Left lobe of liver (tissue), 2 donors: ENCODE data around the gene CCDC34. TPM values are rescaled to one million over a fixed set of nuclear protein-coding genes. Genes with fewer than 3 reads are reported as not detected.
"Not testable (repeated sequence)": the region's sequence is repeated elsewhere in the genome, so short reads cannot be mapped to it uniquely, and the experiment has no call there.

Experiments used
- ATAC-seq: fragments of 200-7000 bp; cut with Tn5 transposase; one replicate; pipeline ENCODE4 v1.9.1; 2020; ENCODE audit warnings: mild to moderate bottlenecking, moderate library complexity
- DNase-seq: peaks from one replicate; pipeline ENCODE4 v3.0.0-alpha.2; 2020; ENCODE audit warnings: low spot score
- total RNA-seq: library from RNA; stranded (reverse); gene quantifications from one replicate; pipeline ENCODE4 v1.2.1, GENCODE V29; 2021
- donor health status: DM: no; HTN: no; CAD: no; lungs with moderate emphysema.
- donor health status: DM: no; HTN: yes; CAD: no.

Gene CCDC34
- total RNA-seq, 1 donor from 2014 or later: 2.0 TPM

- ATAC-seq (no peak), DNase-seq (no peak)
Measured at GRCh38 chr11:27329867-27330632, 33.0 kb downstream of the CCDC34 start.

DNA sequence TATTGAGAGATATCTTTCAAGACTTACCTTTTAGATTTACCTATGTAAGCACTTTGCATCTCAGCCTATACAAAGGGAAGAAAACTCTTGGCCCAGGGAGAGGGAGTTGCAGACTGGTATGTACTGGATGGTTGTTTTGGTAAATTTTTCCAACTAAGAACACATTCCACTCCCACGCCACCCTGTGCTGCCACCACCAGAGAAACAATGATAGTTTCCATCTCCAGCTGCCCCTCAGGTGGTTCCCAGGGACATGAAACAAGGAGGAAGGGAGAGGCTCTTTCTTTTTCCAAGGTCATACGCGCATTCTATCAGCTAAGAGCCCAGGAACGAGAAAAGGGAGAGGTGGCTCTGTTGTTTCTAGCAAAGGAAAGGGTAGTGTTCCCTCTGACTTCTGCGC lies 34.4 kb downstream of the CCDC34 start:
- ATAC-seq (no peak), DNase-seq (no peak)

- not testable (repeated sequence) for ATAC-seq, DNase-seq
Measured at GRCh38 chr11:27327064-27327463, 36.0 kb downstream of the CCDC34 start.

DNA sequence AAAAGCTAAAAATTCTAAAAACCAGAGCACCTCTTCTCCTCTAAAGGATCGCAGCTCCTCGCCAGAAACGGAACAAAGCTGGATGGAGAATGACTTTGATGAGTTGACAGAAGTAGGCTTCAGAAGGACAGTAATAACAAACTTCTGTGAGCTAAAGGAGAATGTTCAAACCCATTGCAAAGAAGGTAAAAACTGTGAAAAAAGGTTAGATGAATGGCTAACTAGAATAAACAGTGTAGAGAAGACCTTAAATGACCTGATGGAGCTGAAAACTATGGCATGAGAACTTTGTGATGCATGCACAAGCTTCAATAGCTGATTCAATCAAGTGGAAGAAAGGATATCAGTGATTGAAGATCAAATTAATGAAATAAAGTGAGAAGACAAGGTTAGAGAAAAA lies 40.8 kb downstream of the CCDC34 start:
- ATAC-seq, DNase-seq: not testable (repeated sequence)

GRCh38 chr11:27321340-27321739 lies 41.7 kb downstream of the CCDC34 start:
- ATAC-seq, DNase-seq: not testable (repeated sequence)

GRCh38 chr11:27319072-27319471 lies 43.9 kb downstream of the CCDC34 start:
- no peak for ATAC-seq

GRCh38 chr11:27317751-27318150 lies 45.3 kb downstream of the CCDC34 start:
- ATAC-seq (no peak), DNase-seq (no peak)

More at GRCh38 chr11:27319072-27319471, 43.9 kb downstream of the CCDC34 start:
- DNase-seq: no peak

- ATAC-seq (no peak), DNase-seq (no peak)
Measured at GRCh38 chr11:27315836-27316235, 47.2 kb downstream of the CCDC34 start.

GRCh38 chr11:27313157-27313821 lies 49.7 kb downstream of the CCDC34 start:
- DNase-seq: no peak
- no peak for ATAC-seq

- ATAC-seq: peak; percentile 92
Measured at GRCh38 chr11:27312110-27312509, 50.9 kb downstream of the CCDC34 start.

DNA sequence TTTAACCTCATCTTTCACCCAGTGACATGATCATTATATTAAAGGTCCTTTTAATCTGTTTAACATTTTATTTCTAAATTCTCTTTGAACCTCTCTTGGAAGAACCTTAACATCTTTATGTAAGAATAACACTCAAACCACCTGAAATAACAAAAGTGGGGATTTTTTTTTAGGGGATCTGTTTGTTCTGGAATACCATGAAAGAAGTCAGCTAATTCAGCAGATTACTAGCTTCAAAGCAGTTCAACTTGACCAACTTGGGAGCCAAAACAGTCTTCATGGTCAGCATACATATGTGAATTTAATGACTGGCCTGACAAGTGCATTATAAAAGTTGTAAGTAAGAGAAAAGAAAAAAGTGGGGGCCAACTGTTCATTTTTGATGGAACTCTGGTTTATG lies 52.3 kb downstream of the CCDC34 start:
- ATAC-seq (no peak), DNase-seq (no peak)

More at GRCh38 chr11:27312110-27312509, 50.9 kb downstream of the CCDC34 start:
- no peak for DNase-seq

DNA sequence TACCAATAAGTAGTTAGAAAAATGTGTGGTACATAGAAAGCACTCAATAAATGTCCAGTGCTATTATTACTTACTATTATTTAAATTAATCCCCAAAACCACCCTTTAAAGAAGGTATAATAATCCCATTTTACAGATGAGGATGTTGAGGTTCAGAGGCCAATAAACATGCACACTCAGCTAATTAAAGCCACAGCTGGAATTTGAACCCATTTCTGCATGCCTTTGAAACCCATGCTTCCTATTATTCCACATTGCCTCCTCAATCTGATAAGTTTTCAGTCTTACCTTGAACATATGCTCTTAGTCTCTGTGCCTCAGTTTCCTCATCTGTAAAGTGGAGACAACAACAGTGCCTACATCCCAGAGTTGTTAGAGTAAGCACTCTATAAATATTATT lies 52.8 kb downstream of the CCDC34 start:
- ATAC-seq: no peak
- no peak for DNase-seq

GRCh38 chr11:27309046-27309445 lies 54.0 kb downstream of the CCDC34 start:
- ATAC-seq (no peak), DNase-seq (no peak)

- DNase-seq (no peak), ATAC-seq (no peak)
Measured at GRCh38 chr11:27307232-27307631, 55.8 kb downstream of the CCDC34 start.

DNA sequence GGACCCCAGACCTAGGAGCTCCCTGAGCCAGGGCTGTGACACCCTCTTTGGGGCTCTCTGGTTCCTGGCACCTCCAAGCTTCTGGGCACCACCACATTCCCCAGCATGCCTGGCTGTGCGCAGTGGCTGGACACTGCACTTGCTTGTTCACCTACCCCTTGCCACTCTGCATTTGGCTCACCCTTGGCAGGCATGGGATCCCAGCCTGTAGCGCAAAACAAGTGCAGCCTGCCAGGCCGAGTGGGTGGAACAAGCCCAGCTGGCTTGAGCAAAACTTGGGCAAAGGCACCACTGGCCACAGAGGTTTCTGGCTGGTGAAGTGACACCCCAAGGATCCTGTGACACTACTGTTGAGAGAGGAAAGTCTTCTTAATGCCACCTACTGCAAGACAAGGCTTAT lies 57.3 kb downstream of the CCDC34 start:
- peak; percentile 98 for ATAC-seq
- DNase-seq: peak; percentile 80

- DNase-seq: no peak
Measured at GRCh38 chr11:27304514-27304913, 58.5 kb downstream of the CCDC34 start.

DNA sequence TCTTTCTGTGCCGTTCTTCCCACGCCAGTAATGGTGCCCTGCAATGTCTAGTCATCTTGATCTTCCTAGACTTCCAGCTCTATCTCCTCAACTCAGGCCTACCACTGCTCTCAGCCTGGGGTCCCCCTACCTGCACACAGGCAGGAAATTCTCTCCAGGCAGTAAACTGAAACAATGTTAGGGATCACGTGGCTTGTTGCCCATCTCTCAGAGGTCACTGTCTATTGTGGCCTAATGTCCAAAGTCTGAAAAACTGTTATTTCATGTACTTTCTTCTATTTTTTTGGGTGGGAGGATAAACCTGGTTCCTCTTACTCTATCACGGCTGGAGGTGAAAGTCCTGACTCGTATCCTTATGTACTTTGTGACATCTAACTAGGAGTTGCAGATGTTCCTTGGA lies 59.1 kb downstream of the CCDC34 start:
- DNase-seq (no peak), ATAC-seq (no peak)

More at GRCh38 chr11:27304514-27304913, 58.5 kb downstream of the CCDC34 start:
- no peak for ATAC-seq

- DNase-seq (no peak), ATAC-seq (no peak)
Measured at GRCh38 chr11:27300974-27301373, 62.0 kb downstream of the CCDC34 start.

GRCh38 chr11:27297616-27298015 lies 65.4 kb downstream of the CCDC34 start:
- DNase-seq: no peak
- no peak for ATAC-seq

- DNase-seq: no peak
- peak; percentile 79 for ATAC-seq
Measured at GRCh38 chr11:27296497-27296896, 66.5 kb downstream of the CCDC34 start.

GRCh38 chr11:27295928-27296327 lies 67.1 kb downstream of the CCDC34 start:
- DNase-seq (no peak), ATAC-seq (no peak)

DNA sequence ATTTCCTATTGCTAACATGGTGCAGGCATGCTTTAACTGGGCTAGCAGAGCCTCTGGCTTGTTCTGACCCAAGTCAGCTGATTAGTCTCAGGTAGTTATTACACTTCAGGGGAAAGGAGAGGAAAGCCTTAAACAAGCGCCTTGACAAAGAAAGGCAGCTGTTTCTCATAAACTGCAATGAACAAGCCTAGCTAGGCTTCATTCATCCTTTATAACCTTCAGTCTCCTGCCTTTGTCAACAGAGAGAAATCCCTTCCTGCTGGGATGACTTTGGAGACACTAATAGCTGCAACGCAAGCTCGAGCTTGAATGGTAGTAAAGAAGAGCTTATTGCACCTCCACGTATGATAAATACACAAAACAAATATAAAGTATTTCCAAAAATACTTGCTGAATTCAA lies 68.4 kb downstream of the CCDC34 start:
- DNase-seq (no peak), ATAC-seq (no peak)
